Endodermal cell (in vitro differentiated cells): ENCODE measurements around the gene PPFIA2. TPM values are rescaled to one million over a fixed set of nuclear protein-coding genes. Genes with fewer than 3 reads are reported as not detected.

Experiments used
- DNase-seq: peaks from one replicate; pipeline ENCODE4 v3.0.0-alpha.2; 2017
- H3K27ac ChIP-seq: 2 replicates; pipeline ENCODE4 v1.5.1; 2013; ENCODE audit warnings: mild to moderate bottlenecking, low read depth, low read length, moderate library complexity
- H3K27me3 ChIP-seq: 2 replicates; pipeline ENCODE4 v1.6.1; 2013; ENCODE audit warnings: mild to moderate bottlenecking, low read length, moderate library complexity; ENCODE audit not compliant: insufficient read depth, control insufficient read depth, poor library complexity, severe bottlenecking
- H3K36me3 ChIP-seq: 2 replicates; pipeline ENCODE4 v1.7.0; 2013; ENCODE audit warnings: mild to moderate bottlenecking, low read length, moderate library complexity; ENCODE audit not compliant: control insufficient read depth, insufficient read depth
- H3K4me1 ChIP-seq: one replicate; pipeline ENCODE4 v1.7.0; 2013; ENCODE audit warnings: low read length; ENCODE audit not compliant: control insufficient read depth, insufficient read depth
- H3K4me3 ChIP-seq: 2 replicates; pipeline ENCODE4 v1.5.1; 2013; ENCODE audit warnings: mild to moderate bottlenecking, low read length, moderate library complexity
- H3K9ac ChIP-seq: 2 replicates; pipeline ENCODE4 v1.6.1; 2013; ENCODE audit warnings: mild to moderate bottlenecking, low read length, moderate library complexity; ENCODE audit not compliant: poor library complexity, severe bottlenecking; ENCODE audit errors: extremely low read depth
- H3K9me3 ChIP-seq: 2 replicates; pipeline ENCODE4 v1.6.1; 2013; ENCODE audit warnings: mild to moderate bottlenecking, low read length, moderate library complexity; ENCODE audit not compliant: control insufficient read depth
- H3K27ac Mint-ChIP-seq: 2 replicates; pipeline ENCODE4 v1.8.0; 2020; ENCODE audit warnings: mixed read lengths
- H3K27me3 Mint-ChIP-seq: 2 replicates; pipeline ENCODE4 v1.8.0; 2021; ENCODE audit warnings: mild to moderate bottlenecking, mixed read lengths; ENCODE audit not compliant: insufficient read depth
- H3K36me3 Mint-ChIP-seq: 2 replicates; pipeline ENCODE4 v1.8.0; 2020; ENCODE audit warnings: low read depth, mixed read lengths
- H3K4me1 Mint-ChIP-seq: 2 replicates; pipeline ENCODE4 v1.8.0; 2020; ENCODE audit warnings: mixed read lengths
- H3K4me3 Mint-ChIP-seq: 2 replicates; pipeline ENCODE4 v1.8.0; 2020; ENCODE audit warnings: mild to moderate bottlenecking, moderate library complexity, mixed read lengths
- H3K9me3 Mint-ChIP-seq: 2 replicates; pipeline ENCODE4 v1.8.0; 2020; ENCODE audit warnings: mild to moderate bottlenecking, mixed read lengths
- WGBS, 2 experiments: methylation state at CpG; one replicate each; pipeline versions ENCODE4 v1.1.5 to v1.1.7; 2013; ENCODE audit warnings: missing lambda C conversion rate in 2 of 2, mixed read lengths in 1 of 2; ENCODE audit not compliant: insufficient coverage in 1 of 2, insufficient read length in 1 of 2; 5-methylcytosine and 5-hydroxymethylcytosine counted together
- total RNA-seq, 2 donors: library from RNA; stranded (reverse); fragmentation: NEBNext Ultra II Directional in 1 of 2; extraction: Animal tissue kit (Norgen Biotek cat#: 25700) in 1 of 2; gene quantifications; 2 replicates in 1 of 2; 3 replicates in 1 of 2; pipeline ENCODE4 v1.2.1, GENCODE V29; 2021
- TF ChIP-seq, protein P1 (sequence below): fragments of 200-600 bp; sonication (generic); conservative IDR thresholded peaks from 2 replicates; pipeline ENCODE4 v1.5.0; 2021; ENCODE audit warnings: antibody characterized with exemption, mild to moderate bottlenecking

The PPFIA2 gene
- total RNA-seq, 2 donors from 2014 or later, result 1.2 TPM; not detected in 1

DNA sequence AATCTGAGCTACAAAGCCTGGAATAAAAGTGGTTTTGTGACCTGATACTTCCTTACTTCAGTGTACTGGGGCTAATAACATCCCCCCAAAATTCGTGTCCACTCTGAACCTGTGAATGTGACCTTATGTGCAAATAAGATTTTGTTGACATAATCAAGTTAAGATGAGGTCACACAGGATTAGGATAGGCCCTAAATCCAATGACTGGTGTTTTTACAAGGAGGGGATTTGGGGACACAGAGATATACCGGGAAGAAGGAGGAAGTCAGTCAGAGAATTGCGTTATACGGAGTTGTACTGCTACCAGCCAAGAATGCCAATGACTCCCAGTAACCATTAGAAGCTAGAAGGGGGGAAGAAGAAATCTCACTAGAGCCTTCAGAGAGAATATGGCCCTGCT lies 381.4 kb downstream of the PPFIA2 start:
- Histone ChIP-seq H3K36me3 (no peaks in the 10 kb centered on the region), H3K27ac (no peak overlapping the region), H3K9ac (no peak overlapping the region), H3K27me3 (no peaks in the 10 kb centered on the region), H3K4me3 (no peak overlapping the region), H3K9me3 (no peaks in the 10 kb centered on the region), H3K4me1 (no peaks in the 10 kb centered on the region)
- no peak for DNase-seq
- TF ChIP-seq, protein P1, sequence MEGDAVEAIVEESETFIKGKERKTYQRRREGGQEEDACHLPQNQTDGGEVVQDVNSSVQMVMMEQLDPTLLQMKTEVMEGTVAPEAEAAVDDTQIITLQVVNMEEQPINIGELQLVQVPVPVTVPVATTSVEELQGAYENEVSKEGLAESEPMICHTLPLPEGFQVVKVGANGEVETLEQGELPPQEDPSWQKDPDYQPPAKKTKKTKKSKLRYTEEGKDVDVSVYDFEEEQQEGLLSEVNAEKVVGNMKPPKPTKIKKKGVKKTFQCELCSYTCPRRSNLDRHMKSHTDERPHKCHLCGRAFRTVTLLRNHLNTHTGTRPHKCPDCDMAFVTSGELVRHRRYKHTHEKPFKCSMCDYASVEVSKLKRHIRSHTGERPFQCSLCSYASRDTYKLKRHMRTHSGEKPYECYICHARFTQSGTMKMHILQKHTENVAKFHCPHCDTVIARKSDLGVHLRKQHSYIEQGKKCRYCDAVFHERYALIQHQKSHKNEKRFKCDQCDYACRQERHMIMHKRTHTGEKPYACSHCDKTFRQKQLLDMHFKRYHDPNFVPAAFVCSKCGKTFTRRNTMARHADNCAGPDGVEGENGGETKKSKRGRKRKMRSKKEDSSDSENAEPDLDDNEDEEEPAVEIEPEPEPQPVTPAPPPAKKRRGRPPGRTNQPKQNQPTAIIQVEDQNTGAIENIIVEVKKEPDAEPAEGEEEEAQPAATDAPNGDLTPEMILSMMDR, result no peak
- no peak overlapping the region for H3K4me3 Mint-ChIP-seq
- no peak overlapping the region for H3K27ac Mint-ChIP-seq
- 93 to 94% methylated on average over 2 to 4 of the region's 4 CpGs for WGBS, 2 experiments
- no peaks in the 10 kb centered on the region for H3K4me1 Mint-ChIP-seq
- H3K27me3 Mint-ChIP-seq, result no peaks in the 10 kb centered on the region
- H3K36me3 Mint-ChIP-seq, result no peaks in the 10 kb centered on the region
- H3K9me3 Mint-ChIP-seq, result no peaks in the 10 kb centered on the region

DNA sequence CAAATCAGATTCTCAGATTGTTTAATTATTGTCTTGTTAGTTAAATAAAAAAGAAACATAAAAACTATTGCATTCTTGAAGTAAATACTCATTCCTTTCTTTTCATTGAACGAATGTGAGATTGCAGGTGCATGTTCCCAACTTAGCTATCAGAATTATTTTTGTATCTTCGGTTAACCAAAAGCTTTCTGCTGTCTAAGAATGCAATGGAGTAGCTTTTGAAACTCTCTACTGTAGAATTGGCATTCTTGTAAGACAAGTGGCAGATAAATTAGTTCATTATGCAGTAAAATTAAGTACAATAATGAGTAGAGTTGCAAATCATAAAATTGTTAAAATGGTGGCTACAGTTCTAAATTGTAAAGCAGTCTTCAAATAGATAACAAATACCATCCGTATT lies 383.2 kb downstream of the PPFIA2 start:
- no peak overlapping the region for H3K9ac ChIP-seq
- no peak overlapping the region for H3K27ac Mint-ChIP-seq
- no peak overlapping the region for H3K27ac ChIP-seq
- H3K4me3 Mint-ChIP-seq, result no peak overlapping the region
- TF ChIP-seq, protein P1, result no peak
- H3K9me3 ChIP-seq, result no peaks in the 10 kb centered on the region
- H3K36me3 Mint-ChIP-seq, result no peaks in the 10 kb centered on the region
- H3K4me1 Mint-ChIP-seq, result no peaks in the 10 kb centered on the region
- WGBS, 2 experiments, result 83 to 97% methylated on average over 2 to 3 of the region's 3 CpGs
- H3K36me3 ChIP-seq, result no peaks in the 10 kb centered on the region
- DNase-seq, result no peak
- no peaks in the 10 kb centered on the region for H3K27me3 ChIP-seq
- no peak overlapping the region for H3K4me3 ChIP-seq
- H3K4me1 ChIP-seq, result no peaks in the 10 kb centered on the region
- H3K9me3 Mint-ChIP-seq, result no peaks in the 10 kb centered on the region
- no peaks in the 10 kb centered on the region for H3K27me3 Mint-ChIP-seq

DNA sequence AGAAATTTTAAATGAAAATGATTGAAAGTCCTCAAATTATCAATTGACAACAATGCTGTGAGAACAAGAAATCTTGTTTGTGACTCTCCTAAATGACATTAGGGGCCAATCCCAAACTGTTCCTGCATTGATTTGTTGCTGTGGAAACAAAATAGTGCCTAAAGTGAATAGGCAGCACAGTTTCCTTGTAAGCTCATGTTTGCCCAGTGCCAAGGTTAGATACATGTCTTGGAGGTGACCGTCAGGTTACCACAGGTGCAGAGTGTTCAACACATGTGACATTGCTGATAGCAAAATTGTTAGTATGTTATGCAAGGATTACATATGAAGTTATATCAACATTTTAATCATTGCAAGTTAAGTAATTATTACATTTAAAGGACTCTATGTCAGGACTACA lies 388.7 kb downstream of the PPFIA2 start:
- H3K27ac Mint-ChIP-seq, result no peak overlapping the region
- no peaks in the 10 kb centered on the region for H3K9me3 Mint-ChIP-seq
- Histone ChIP-seq H3K9ac (no peak overlapping the region), H3K4me1 (no peaks in the 10 kb centered on the region), H3K36me3 (no peaks in the 10 kb centered on the region), H3K4me3 (no peak overlapping the region), H3K9me3 (no peaks in the 10 kb centered on the region), H3K27ac (no peak overlapping the region), H3K27me3 (peaks cover 2% of the 10 kb centered on the region)
- H3K4me3 Mint-ChIP-seq, result no peak overlapping the region
- no peaks in the 10 kb centered on the region for H3K36me3 Mint-ChIP-seq
- no peaks in the 10 kb centered on the region for H3K27me3 Mint-ChIP-seq
- 86% methylated on average over 1 of the region's 1 CpG; no CpG with 5 or more reads in 1 of the 2 experiments for WGBS, 2 experiments
- no peaks in the 10 kb centered on the region for H3K4me1 Mint-ChIP-seq
- DNase-seq, result no peak
- TF ChIP-seq, protein P1, result no peak
